ENCODE data around the gene BICC1.

The BICC1 gene

DNA sequence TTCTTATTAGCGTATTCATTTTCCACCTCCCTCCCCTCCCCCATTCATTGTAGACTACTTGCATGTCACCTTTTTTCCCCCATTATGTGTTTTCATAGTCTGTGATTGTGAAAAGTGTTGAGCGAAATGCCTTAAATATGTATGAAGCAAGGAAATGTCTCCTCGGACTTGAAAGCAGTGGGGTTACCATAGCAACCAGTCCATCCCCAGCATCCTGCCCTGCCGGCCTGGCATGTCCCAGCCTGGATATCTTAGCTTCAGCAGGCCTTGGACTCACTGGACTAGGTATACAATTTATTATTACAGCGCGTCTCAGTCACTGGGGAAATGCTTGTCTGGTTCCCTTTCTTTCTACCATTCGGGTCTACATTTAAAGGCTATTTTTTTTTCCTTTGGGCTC lies 283.6 kb downstream of the BICC1 start:
- H3K9ac ChIP-seq = no peak overlapping the region
- H3K27ac ChIP-seq = no peak overlapping the region
- no peaks in the 10 kb centered on the region for H3K79me2 ChIP-seq
- no peaks in the 10 kb centered on the region for H3K9me3 ChIP-seq (ENCODE audit: control insufficient read depth, low read length)
- H3K27me3 ChIP-seq (ENCODE audit: control insufficient read depth, insufficient read depth, low read length) = no peaks in the 10 kb centered on the region
- H3K4me1 ChIP-seq = no peaks in the 10 kb centered on the region
- no peak overlapping the region for H2AFZ ChIP-seq
- no peak overlapping the region for H3K4me3 ChIP-seq (ENCODE audit: low read depth, low read length)
- H3K4me2 ChIP-seq (ENCODE audit: low read length) = no peak overlapping the region
- TF ChIP-seq CTCF (IDR thresholded peaks at IDR 0.05) = no peak
- H3K36me3 ChIP-seq (ENCODE audit: control insufficient read depth, insufficient read depth, low read length) = no peaks in the 10 kb centered on the region

DNA sequence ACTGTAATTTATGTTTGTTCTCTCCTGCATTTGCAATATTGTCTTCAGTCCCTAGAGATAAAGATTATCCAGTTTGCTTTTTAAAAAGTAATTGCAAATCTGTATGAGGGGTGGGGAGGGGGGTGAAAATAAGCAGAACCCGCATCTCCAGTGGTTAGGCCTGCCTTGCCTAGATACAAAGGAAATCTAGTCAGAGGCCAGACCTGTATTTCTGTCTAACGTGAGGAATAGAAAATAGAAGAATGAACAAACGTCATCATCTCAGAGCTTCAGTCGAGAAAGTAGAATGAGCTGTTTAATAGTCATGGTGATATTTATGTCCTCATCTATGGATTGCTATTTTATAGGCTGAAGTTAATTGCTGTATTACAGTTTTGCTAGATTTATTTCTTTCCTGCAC lies 284.2 kb downstream of the BICC1 start:
- H2AFZ ChIP-seq = no peak overlapping the region
- no peak overlapping the region for H3K4me3 ChIP-seq (ENCODE audit: low read depth, low read length)
- no peak overlapping the region for H3K27ac ChIP-seq
- H3K9ac ChIP-seq = no peak overlapping the region
- no peak overlapping the region for H3K4me2 ChIP-seq (ENCODE audit: low read length)
- H3K36me3 ChIP-seq (ENCODE audit: control insufficient read depth, insufficient read depth, low read length) = no peaks in the 10 kb centered on the region
- no peak for TF ChIP-seq CTCF (IDR thresholded peaks at IDR 0.05)
- H3K79me2 ChIP-seq = no peaks in the 10 kb centered on the region
- H3K4me1 ChIP-seq = no peaks in the 10 kb centered on the region
- H3K9me3 ChIP-seq (ENCODE audit: control insufficient read depth, low read length) = no peaks in the 10 kb centered on the region
- no peaks in the 10 kb centered on the region for H3K27me3 ChIP-seq (ENCODE audit: control insufficient read depth, insufficient read depth, low read length)

GRCh38 chr10:58797356-58797755 lies 284.7 kb downstream of the BICC1 start:
- Histone ChIP-seq H3K9me3 (ENCODE audit: control insufficient read depth, low read length) (no peaks in the 10 kb centered on the region), H3K36me3 (ENCODE audit: control insufficient read depth, insufficient read depth, low read length) (no peaks in the 10 kb centered on the region), H3K4me1 (no peaks in the 10 kb centered on the region), H3K9ac (no peak overlapping the region), H3K27me3 (ENCODE audit: control insufficient read depth, insufficient read depth, low read length) (no peaks in the 10 kb centered on the region), H2AFZ (no peak overlapping the region), H3K4me3 (ENCODE audit: low read depth, low read length) (no peak overlapping the region), H3K4me2 (ENCODE audit: low read length) (no peak overlapping the region), H3K79me2 (no peaks in the 10 kb centered on the region), H3K27ac (no peak overlapping the region)
- no peak for TF ChIP-seq CTCF (IDR thresholded peaks at IDR 0.05)

DNA sequence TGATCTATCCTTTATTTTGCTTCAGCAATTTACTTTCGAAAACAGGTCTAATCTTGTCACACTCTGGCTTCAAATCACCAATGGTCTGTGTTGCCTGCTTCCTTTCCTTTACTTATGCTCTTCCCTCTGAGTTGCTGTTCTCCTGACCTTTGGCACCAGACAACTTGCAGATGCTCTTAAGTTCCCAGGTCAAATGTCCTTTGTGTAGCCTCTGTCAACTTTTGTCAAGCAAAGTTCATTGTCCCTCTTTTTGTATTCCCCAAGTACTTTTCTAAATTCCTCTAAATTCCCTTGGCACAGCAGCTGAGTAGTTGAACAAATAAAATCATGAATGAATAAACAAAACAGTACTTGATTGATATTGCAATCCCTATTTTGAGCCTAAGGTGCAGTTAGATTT lies 289.4 kb downstream of the BICC1 start:
- no peak for TF ChIP-seq CTCF (IDR thresholded peaks at IDR 0.05)
- Histone ChIP-seq H3K9me3 (ENCODE audit: control insufficient read depth, low read length) (no peaks in the 10 kb centered on the region), H3K27me3 (ENCODE audit: control insufficient read depth, insufficient read depth, low read length) (no peaks in the 10 kb centered on the region), H3K4me1 (no peaks in the 10 kb centered on the region), H3K9ac (no peak overlapping the region), H3K36me3 (ENCODE audit: control insufficient read depth, insufficient read depth, low read length) (no peaks in the 10 kb centered on the region), H3K27ac (no peak overlapping the region), H3K4me3 (ENCODE audit: low read depth, low read length) (no peak overlapping the region), H2AFZ (no peak overlapping the region), H3K4me2 (ENCODE audit: low read length) (no peak overlapping the region), H3K79me2 (no peaks in the 10 kb centered on the region)

DNA sequence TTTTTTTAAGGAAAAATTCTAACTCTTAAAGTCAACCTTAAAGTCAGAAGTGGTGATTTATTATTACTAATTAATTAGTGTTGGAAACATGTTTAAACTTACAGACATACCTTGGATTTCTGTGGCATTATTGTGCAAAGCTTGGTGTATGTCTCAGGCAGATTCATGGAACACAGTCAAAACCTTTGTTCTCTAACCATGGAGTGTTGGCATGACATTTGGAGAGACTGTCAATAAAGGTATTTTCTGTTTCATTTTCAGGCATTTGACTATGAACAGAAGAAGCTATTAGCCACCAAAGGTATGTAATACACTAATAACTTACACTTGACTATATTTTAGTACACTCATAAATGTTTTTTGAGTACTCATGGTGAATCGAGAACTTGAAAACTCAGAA lies 293.7 kb downstream of the BICC1 start:
- no peaks in the 10 kb centered on the region for H3K79me2 ChIP-seq

More for the DNA sequence above, 293.7 kb downstream of the BICC1 start:
- Histone ChIP-seq H3K9ac (no peak overlapping the region), H3K4me3 (ENCODE audit: low read depth, low read length) (no peak overlapping the region), H3K4me2 (ENCODE audit: low read length) (no peak overlapping the region), H3K27me3 (ENCODE audit: control insufficient read depth, insufficient read depth, low read length) (no peaks in the 10 kb centered on the region), H3K36me3 (ENCODE audit: control insufficient read depth, insufficient read depth, low read length) (no peaks in the 10 kb centered on the region), H3K4me1 (no peaks in the 10 kb centered on the region), H3K27ac (no peak overlapping the region), H2AFZ (no peak overlapping the region), H3K9me3 (ENCODE audit: control insufficient read depth, low read length) (no peaks in the 10 kb centered on the region)
- TF ChIP-seq CTCF (IDR thresholded peaks at IDR 0.05) = no peak

Measured in parathyroid adenoma (tissue), 2 donors.